OCI-M2 (cell line): ENCODE results near the gene PSENEN.

ENCODE experiments used
- DNase-seq: peaks from one replicate; lab custom pipeline; 2025; ENCODE audit not compliant: unreplicated experiment; lab: John Stamatoyannopoulos, UW

The PSENEN gene, protein sequence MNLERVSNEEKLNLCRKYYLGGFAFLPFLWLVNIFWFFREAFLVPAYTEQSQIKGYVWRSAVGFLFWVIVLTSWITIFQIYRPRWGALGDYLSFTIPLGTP

DNA sequence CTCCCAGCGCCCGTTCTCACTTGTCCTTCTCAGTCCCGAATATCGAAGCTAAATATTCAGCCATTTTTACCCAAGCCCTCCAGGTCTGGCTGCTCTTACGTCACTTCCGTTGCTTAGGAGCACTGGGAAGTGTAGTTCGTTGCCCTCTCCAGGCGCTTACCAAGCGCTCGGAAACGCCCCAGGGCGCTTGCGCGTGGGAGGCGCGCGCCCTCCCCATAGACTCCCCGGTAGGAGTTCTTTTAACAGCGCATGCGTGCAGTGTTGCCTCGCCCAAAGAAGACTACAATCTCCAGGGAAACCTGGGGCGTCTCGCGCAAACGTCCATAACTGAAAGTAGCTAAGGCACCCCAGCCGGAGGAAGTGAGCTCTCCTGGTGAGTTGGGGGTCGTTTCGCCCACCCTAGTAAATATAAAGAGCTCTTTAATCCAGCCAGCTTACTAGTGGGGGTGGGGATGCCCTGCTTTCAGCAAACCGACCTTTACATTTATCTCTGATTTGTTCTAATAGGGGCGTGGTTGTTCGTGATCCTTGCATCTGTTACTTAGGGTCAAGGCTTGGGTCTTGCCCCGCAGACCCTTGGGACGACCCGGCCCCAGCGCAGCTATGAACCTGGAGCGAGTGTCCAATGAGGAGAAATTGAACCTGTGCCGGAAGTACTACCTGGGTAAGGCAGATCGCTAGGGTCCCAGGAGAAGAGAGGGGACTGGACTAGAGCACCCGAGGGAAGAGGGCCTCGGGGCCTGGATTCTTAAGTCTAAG, at the start of gene PSENEN, which contains the start of gene U2AF1L4:
TSS of gene PSENEN (plus strand) at position 324 of the 759 bp plus-strand sequence. CDS start at position 604, 280 bp downstream.
TSS of gene U2AF1L4 (minus strand) at position 91 of the 759 bp plus-strand sequence. CDS start at position 64, 27 bp downstream.
- DNase-seq, result peak; percentile 100

DNA sequence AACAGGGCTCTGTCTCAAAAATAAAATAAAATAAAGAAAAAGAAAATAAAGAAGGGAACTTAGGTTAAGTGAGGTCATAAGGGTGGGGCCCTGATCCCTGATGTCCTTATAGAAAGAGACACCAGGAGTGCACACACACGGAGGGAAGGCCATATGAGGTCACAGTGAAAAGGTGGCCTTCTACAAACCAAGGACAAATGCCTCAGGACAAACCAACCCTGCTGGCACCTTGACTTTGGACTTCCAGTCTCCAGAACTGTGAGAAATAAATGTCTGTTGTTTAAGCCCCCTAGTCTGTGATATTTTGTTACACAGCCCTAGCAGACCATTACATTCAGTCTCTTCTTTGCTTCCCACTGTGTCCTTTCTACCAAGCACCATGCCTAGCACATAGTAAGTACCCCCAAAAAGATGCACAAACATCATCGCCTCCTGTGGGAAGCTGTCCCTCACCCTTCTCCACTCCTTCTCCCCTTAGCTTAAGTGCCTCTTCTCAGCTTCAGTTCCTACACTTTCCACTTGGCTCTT, 49.5 kb upstream of the PSENEN start:
- DNase-seq, result no peak

DNA sequence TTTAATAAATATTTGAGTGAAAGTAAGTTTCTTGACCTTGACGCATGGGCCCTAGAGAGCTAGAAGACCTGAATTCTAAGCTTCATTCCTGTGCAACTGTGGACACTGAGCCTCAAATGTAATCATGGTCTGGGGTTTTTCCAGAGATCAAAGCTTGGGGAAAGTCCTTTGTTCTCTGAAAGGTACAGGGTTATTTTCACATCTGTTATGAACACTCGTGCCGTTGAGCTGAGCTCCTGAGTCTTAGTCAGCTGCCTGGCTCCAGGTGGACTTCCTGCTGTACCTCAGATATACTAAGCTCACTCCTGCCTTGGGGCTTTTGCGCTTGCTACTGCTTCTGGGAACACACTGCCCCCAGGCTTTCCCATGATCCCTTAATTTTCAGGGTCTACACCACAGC, 48.6 kb upstream of the PSENEN start:
- no peak for DNase-seq

DNA sequence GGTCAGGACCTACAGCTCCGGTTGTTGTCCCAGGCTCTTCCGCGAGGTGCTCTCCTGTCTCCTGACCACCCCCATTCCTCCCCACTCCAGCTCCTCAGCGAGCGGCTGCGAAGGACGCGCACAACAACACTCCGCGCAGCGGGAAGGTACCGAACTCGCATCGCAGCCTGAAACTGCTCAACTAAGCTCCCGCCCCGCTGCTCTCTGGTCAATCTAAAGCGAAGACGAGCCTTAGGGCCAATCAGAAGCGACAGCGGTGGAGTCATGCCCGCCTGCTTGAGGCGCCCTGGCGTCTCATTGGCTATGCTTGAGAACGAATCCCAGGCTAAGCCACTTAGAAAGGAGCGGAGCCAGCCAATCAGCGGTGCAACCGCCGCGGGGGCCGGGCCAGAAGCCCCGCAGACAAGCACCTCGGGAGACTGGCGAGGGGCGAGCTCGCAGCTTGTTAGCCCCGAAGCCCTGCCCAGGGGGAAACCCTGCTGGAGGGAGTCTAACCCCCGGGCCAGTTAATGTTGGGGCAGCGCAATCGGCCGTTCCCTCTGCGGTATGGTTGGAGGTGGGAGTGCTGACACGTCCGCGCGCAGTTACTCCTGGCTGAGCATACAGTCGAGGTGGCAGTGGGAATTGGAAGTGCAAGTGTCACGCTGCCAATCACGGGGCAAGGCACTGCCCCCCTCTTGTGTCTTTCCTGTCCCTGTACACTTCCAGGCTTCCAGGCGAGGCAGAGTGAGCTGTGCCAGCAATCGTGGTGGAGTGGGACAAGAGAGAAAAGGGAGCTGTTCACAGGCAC, 43.0 kb upstream of the PSENEN start:
- peak; percentile 100 for DNase-seq

DNA sequence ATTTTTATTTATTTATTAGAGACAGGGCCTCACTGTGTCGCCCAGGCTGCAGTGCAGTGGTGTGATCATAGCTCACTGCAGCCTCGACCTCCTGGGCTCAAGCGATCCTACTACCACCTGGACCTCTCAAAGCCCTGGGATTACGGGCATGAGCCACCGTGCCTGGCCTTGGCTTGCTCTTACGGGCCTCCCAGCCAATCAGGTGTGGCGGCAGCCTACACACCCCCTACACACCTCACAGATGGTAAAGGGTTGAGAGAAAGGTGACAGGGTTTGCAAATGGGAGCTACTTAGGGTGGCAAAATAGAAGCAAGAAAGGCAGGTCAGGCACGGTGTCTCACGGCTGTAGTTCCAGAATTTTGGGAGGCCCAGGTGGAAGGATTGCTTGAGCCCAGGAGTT, 42.1 kb upstream of the PSENEN start:
- no peak for DNase-seq

DNA sequence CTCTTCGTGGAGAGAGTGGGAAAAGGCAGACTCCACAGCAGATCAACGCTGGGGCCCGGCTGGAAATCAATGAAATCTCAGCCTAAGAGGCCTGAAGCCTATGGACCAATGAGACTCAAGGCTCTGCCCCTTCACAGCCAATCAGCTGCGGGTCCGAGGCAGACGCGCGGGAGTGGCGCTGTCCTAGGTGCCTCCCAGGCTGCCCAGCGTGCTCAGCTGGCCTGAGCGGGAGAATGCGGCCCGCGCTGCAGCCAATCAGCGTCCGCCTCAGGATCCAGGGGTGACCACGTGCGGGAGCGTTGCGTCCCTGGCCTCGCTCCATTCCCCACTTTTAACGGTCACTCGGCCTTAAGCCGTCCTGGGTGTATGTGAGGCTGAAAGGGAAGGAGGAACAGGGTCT, 41.2 kb upstream of the PSENEN start, which contains the start of gene ZBTB32:
TSS of gene ZBTB32 (plus strand) at position 341 of the 400 bp plus-strand sequence. CDS start 10,069 bp downstream, outside the sequence.
- no peak for DNase-seq

DNA sequence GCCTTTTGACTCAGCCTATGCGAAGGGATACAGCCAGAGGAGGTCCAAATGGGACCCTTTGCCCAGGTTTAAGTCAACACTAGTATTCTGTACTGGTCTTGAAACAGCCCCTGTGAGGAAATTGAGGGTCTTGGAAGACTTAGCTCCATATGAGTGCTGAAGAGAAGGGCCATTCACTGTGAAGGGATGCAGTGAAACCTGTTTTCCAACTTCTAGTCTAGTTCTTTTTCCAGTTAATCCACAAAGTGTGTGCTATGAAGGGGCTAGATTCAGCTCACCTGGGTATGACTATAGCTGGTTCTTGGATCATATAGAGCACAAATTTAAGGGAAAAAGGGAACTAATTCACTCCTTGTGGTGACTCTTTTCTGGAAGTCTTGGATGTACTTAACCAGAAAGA, 37.1 kb upstream of the PSENEN start:
- DNase-seq, result no peak

DNA sequence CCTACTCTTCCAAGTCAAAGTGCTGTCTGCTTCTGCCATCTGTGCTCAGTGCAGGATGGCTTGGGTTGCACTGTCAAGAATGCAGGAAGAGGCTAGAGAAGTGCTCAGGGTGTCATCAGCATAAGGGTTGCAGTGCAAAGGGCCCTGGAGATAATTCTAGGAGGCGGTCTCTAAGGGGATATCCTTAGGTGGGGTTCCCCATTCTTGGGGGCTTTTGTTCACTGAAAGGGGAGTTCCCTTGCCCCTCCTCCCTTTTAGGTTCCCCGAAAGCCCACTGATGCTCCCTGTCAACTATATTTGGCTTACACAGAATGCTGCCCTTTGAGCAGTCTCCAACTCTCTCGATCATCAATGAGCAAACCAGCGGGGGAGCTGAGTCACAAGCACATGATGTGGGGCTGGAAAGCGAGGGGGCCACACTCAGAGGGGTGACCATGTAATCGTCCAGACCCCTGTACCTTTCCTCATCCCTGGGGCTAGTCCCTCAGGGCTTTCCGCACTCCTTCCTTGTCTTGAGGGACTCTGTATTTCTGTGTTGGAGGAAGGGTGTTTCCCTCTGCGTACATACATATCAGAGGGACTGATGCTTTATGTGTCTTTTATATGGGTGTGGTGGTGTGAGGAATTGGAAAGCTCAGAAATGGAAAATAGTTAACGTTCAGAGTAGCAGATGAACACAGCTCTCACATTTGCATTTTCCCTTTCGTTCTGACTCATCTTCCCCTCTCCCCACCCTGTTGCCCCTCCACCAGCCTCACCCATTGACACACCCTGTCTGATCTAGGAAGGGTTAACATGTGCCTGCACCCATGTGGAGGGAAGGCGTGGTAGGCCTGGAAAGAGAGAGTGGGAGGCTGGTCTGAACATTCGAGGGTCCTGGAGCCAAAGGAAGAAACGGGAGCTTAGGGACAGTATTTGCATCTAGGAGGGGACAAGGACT, 34.4 kb upstream of the PSENEN start:
- no peak for DNase-seq

DNA sequence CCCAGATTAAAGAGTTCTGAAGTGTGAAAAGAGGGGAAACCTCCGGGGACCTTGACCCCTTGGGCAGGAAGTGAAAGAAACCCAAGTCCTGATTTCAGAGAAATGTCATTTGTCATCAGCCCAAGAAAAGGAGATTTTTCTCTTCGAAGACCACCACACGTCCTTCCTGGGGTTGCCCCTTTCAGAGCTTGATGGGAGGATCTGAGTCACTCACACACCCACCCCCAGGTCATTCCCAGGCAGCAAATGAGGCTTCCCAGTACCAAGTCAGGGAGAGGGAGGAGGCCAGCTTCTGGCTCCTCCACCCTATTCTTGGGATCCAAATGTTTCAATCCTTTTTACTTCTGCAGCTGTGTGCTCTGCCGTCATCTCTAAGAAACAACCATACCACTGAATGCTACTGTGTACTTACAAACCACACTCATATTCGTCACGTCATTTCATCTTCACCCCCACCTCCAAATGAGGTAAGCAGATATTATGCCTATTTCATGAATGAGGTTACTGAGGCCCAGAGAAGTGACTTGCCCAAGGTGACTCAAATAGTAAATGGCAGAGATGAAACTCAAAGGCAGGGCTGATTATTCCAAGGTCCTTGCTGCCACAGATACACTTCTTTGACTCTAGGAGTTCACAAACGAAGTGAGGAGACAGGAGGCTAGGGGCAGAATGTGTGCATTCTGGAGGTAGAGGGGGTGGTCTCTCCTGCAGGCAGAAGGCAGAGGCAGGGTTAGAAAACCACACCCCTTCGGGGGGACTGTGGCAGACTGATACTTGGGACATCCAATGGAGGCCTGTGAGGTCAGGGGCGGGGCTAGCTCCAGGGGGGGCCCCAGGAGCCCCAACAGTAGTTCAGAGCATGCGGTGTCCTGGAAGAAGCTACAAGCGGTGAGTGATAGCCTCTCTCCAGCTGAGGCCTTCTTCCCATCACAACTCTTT, 32.6 kb upstream of the PSENEN start:
- no peak for DNase-seq

DNA sequence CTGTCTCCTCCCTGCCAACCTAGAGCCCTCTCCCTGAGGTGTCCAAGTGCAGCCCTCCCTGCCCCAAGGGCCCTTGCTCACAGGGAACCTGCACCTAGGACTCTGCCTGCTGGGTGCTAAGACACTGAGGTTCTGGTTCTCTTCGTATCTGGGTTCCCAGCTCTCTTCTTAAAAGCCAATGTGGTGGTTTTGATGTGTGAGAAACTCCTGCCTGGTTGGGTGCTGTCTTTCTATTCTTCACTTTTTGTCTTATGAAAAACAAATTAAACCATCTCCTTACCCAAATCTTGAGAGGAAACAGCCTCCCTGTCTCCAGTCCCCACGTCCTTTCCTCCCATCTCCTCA, 32.0 kb upstream of the PSENEN start:
- DNase-seq, result no peak

DNA sequence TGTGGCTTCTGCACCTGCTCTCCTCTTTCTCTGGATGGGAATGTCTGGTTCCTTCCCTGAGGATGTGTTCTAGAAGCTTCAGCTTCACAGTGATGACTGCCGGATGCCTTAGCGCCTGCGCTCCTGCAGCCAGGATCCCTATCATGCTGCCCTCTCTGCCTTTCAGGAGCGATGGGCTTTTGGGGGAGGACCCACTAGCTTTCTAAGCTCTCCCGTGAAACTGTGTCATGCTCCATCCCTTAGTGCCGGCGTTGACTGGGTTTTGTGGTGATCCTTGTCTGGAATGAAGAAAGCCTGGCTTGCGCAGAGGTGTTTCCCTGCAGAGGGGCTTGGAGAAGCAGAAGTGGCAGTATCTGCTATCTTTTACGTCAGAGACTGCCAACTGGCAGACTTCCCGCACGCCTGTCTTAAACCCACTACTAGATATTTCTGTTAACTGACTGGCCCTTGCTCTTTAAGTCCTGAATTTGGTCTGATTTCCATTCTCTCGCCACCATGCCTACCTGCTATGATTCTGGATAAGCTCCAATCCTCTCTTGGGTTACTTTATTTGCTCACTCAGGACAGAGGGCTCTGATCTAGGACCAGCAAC, 31.5 kb upstream of the PSENEN start:
- DNase-seq, result no peak

DNA sequence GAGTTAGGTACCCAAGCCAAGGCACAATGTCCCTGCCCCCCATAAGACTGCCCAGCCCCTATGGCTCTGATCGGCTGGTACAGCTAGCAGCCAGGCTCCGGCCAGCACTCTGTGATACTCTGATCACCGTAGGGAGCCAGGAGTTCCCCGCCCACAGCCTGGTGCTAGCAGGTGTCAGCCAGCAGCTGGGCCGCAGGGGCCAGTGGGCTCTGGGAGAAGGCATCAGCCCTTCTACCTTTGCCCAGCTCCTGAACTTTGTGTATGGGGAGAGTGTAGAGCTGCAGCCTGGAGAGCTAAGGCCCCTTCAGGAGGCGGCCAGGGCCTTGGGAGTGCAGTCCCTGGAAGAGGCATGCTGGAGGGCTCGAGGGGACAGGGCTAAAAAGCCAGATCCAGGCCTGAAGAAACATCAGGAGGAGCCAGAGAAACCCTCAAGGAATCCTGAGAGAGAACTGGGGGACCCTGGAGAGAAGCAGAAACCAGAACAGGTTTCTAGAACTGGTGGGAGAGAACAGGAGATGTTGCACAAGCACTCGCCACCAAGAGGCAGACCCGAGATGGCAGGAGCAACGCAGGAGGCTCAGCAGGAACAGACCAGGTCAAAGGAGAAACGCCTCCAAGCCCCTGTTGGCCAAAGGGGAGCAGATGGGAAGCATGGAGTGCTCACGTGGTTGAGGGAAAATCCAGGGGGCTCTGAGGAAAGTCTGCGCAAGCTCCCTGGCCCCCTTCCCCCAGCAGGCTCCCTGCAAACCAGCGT, 30.7 kb upstream of the PSENEN start:
- no peak for DNase-seq

DNA sequence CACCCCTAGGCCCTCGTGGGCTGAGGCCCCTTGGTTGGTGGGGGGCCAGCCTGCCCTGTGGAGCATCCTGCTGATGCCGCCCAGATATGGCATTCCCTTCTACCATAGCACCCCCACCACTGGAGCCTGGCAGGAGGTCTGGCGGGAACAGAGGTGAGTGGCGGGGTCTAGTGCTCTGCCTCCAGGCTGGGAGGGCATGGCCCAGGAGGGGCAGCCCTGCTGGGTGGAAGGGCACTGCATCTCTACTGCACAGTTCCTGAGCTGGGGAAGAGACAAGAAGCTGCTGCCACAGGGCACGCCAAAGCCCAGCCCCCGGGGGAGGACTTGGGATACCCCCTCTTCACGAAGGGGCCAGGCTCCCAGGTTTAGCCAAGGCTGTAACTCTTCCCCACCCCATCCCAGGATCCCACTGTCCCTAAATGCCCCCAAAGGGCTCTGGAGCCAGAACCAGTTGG, 30.1 kb upstream of the PSENEN start:
- no peak for DNase-seq

DNA sequence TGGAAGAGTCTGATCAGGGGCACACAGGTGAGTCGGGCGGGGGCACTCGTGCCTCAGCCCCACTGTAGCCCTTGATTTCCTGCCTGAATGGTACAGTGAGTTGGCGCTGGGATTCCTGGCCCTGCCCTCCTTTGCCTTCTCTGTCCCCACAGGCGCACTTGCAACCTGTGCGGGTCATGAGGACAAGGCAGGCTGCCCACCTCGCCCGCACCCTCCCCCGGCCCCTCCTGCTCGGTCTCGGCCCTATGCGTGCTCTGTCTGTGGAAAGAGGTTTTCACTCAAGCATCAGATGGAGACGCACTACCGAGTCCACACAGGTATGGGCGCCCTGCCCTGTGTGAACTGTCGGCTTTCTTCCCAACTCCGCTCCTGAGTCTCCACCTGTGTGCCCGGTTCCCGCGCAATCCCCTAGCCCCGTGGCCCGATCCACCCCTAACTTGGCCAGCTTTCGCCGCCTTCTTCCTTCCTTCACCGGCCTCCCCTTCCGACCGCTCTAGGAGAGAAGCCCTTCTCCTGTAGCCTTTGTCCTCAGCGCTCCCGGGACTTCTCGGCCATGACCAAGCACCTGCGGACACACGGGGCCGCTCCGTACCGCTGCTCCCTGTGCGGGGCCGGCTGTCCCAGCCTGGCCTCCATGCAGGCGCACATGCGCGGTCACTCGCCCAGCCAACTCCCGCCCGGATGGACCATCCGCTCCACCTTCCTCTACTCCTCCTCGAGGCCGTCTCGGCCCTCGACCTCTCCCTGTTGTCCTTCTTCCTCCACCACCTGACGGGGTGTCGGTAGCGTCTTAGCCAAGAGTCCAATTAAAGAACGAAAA, 29.3 kb upstream of the PSENEN start:
- no peak for DNase-seq

DNA sequence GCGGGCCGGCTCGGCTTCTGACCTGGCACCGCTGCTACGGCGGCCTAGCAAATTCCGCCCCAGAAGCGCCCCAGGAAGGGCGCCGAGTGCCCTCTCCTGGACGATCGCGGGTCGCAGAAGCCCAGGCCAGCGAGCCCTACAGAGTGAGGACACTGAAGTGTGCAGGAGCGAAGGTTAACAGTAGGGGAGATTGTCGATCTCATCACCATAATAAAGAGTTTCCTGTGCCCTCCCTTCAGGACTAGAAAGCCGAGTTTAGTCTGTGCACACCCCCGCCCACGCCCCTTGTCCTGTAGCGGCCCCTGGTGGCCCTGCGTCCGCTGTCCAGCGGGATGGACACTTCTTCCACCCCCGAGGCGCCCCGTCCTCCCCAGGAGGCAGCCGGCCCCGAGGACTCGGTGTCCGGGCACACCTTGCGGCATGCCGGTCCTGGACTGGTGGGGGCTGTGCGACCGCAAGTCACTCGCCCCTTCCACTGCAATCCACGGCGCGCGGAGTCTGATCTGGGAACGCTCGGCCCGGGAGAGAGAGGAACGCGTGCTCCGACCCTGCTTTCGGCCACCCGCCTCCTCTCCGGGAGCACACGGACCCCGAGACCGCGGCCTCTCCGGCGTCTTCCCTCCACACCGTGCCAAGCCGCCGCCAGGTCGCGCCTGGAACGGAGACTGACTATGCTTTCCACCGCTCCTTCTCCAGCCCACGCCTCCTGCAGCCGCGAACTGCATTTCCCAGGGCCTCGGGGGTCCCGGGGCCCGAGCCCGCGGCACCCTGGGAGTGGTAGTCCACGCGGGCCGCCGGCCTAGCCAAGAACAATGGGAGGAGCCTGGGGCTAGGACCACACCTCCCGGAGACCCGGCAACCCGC, 28.4 kb upstream of the PSENEN start:
- DNase-seq, result peak; percentile 99

DNA sequence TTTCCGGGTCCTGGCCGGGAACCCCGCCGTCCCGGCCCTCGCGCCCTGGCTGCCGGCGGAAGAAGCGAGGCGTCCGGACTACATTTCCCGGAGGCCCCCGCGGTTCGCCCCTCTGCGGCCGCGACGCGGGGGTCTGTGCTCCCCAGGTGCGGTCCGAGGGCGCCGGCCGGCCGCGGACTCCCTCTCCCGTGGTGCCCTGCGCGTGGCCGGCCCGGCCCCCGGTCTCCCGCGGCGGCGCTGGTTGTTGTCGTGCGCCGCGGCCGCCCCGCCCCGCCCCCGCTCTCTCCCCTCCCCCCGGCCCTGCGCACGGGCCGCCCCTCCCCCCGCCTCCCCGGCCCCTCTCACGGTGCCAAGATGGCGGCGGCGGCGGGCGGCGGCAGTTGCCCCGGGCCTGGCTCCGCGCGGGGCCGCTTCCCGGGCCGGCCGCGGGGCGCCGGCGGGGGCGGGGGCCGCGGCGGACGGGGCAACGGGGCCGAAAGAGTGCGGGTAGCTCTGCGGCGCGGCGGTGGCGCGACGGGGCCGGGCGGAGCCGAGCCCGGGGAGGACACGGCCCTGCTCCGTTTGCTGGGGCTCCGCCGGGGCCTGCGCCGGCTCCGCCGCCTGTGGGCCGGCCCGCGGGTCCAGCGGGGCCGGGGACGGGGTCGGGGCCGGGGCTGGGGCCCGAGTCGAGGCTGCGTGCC, 27.6 kb upstream of the PSENEN start, which contains the start of gene KMT2B:
TSS of gene KMT2B (plus strand) at position 339 of the 680 bp plus-strand sequence. CDS start at position 355, 16 bp downstream.
- no peak for DNase-seq
